ENCODE results near the gene ABCD3.
"Not testable (repeated sequence)": the region's sequence is repeated elsewhere in the genome, so short reads cannot be mapped to it uniquely, and the experiment has no call there.

Gene ABCD3

GRCh38 chr1:94417978-94418663 is at the start of gene ABCD3:
TSS of gene ABCD3 (plus strand) at chr1:94418389. CDS start at chr1:94418479, 90 bp downstream.
- Histone ChIP-seq H3K36me3 (ENCODE audit: insufficient read depth) (no peaks in the 10 kb centered on the region), H3K4me3 (IDR thresholded peaks at IDR 0.05; ENCODE audit: insufficient read depth, low read depth, low read length) (peak within 1 kb of the TSS; percentile 62), H3K4me2 (peak within 1 kb of the TSS; percentile 85), H3K4me1 (ENCODE audit: low read depth, poor library complexity, severe bottlenecking) (peaks cover 14% of the 10 kb centered on the region), H3K9ac (peak within 1 kb of the TSS; percentile 59; the same call in 1 of the 2 replicates), H3K27ac (peak within 1 kb of the TSS; percentile 56), H2AFZ (ENCODE audit: low read depth) (peak within 1 kb of the TSS; percentile 83), H4K20me1 (ENCODE audit: insufficient read depth) (no peaks in the 10 kb centered on the region), H3K79me2 (ENCODE audit: insufficient read depth, low read depth) (0 out of 2 replicates have a peak, but pooled peaks cover 4% of the 10 kb centered on the region), H3K27me3 (ENCODE audit: insufficient read depth, low read depth) (no peaks in the 10 kb centered on the region)
- no peak for TF ChIP-seq CTCF (conservative IDR thresholded peaks at IDR 0.05; ENCODE audit: low read depth, low read length)

- H3K4me2 ChIP-seq; H4K20me1 ChIP-seq (ENCODE audit: insufficient read depth); H3K27me3 ChIP-seq (ENCODE audit: insufficient read depth, low read depth); H3K4me1 ChIP-seq (ENCODE audit: low read depth, poor library complexity, severe bottlenecking); H3K79me2 ChIP-seq (ENCODE audit: insufficient read depth, low read depth); H3K9ac ChIP-seq; H2AFZ ChIP-seq (ENCODE audit: low read depth); H3K27ac ChIP-seq; H3K36me3 ChIP-seq (ENCODE audit: insufficient read depth); H3K4me3 ChIP-seq (IDR thresholded peaks at IDR 0.05; ENCODE audit: insufficient read depth, low read depth, low read length): not testable (repeated sequence)
These were observed 45.4 kb upstream of the ABCD3 start for GRCh38 chr1:94372771-94373170.

GRCh38 chr1:94373311-94373710 is 44.9 kb upstream of the ABCD3 start:
- not testable (repeated sequence) for H2AFZ ChIP-seq (ENCODE audit: low read depth); H3K9ac ChIP-seq; H3K36me3 ChIP-seq (ENCODE audit: insufficient read depth); H3K27ac ChIP-seq; H3K4me1 ChIP-seq (ENCODE audit: low read depth, poor library complexity, severe bottlenecking); H4K20me1 ChIP-seq (ENCODE audit: insufficient read depth); H3K4me2 ChIP-seq; H3K79me2 ChIP-seq (ENCODE audit: insufficient read depth, low read depth); H3K4me3 ChIP-seq (IDR thresholded peaks at IDR 0.05; ENCODE audit: insufficient read depth, low read depth, low read length); H3K27me3 ChIP-seq (ENCODE audit: insufficient read depth, low read depth)

GRCh38 chr1:94375666-94376065 is 42.5 kb upstream of the ABCD3 start:
- H3K9ac ChIP-seq; H3K27me3 ChIP-seq (ENCODE audit: insufficient read depth, low read depth); H4K20me1 ChIP-seq (ENCODE audit: insufficient read depth); H3K27ac ChIP-seq; H3K4me2 ChIP-seq; H3K36me3 ChIP-seq (ENCODE audit: insufficient read depth); H3K79me2 ChIP-seq (ENCODE audit: insufficient read depth, low read depth); H3K4me3 ChIP-seq (IDR thresholded peaks at IDR 0.05; ENCODE audit: insufficient read depth, low read depth, low read length); H3K4me1 ChIP-seq (ENCODE audit: low read depth, poor library complexity, severe bottlenecking); H2AFZ ChIP-seq (ENCODE audit: low read depth): not testable (repeated sequence)

- not testable (repeated sequence) for H3K4me2 ChIP-seq; H3K27me3 ChIP-seq (ENCODE audit: insufficient read depth, low read depth); H3K4me1 ChIP-seq (ENCODE audit: low read depth, poor library complexity, severe bottlenecking); H3K36me3 ChIP-seq (ENCODE audit: insufficient read depth); H4K20me1 ChIP-seq (ENCODE audit: insufficient read depth); H3K4me3 ChIP-seq (IDR thresholded peaks at IDR 0.05; ENCODE audit: insufficient read depth, low read depth, low read length); H2AFZ ChIP-seq (ENCODE audit: low read depth); H3K9ac ChIP-seq; H3K27ac ChIP-seq; H3K79me2 ChIP-seq (ENCODE audit: insufficient read depth, low read depth)
These were observed 39.7 kb upstream of the ABCD3 start for GRCh38 chr1:94378493-94378892.

GRCh38 chr1:94379615-94380014 is 38.6 kb upstream of the ABCD3 start:
- no peak overlapping the region for H3K4me2 ChIP-seq
- no peak overlapping the region for H3K27ac ChIP-seq
- H3K9ac ChIP-seq, result no peak overlapping the region
- H4K20me1 ChIP-seq (ENCODE audit: insufficient read depth), result no peaks in the 10 kb centered on the region
- no peaks in the 10 kb centered on the region for H3K4me1 ChIP-seq (ENCODE audit: low read depth, poor library complexity, severe bottlenecking)
- H3K36me3 ChIP-seq (ENCODE audit: insufficient read depth), result no peaks in the 10 kb centered on the region
- no peaks in the 10 kb centered on the region for H3K27me3 ChIP-seq (ENCODE audit: insufficient read depth, low read depth)
- no peak for TF ChIP-seq CTCF (conservative IDR thresholded peaks at IDR 0.05; ENCODE audit: low read depth, low read length)
- H3K4me3 ChIP-seq (IDR thresholded peaks at IDR 0.05; ENCODE audit: insufficient read depth, low read depth, low read length), result no peak overlapping the region
- no peak overlapping the region for H2AFZ ChIP-seq (ENCODE audit: low read depth)
- H3K79me2 ChIP-seq (ENCODE audit: insufficient read depth, low read depth), result no peaks in the 10 kb centered on the region

Measured in KMS-11 (cell line).